GM19099 (cell line): ENCODE measurements around the gene VRK2.

Experiments
- POLR2A ChIP-seq: IDR thresholded peaks from 3 replicates; pipeline ENCODE4 v1.6.1; 2011; ENCODE audit warnings: low read depth; ENCODE audit not compliant: insufficient read length; ENCODE audit errors: extremely low read depth

VRK2 gene

DNA sequence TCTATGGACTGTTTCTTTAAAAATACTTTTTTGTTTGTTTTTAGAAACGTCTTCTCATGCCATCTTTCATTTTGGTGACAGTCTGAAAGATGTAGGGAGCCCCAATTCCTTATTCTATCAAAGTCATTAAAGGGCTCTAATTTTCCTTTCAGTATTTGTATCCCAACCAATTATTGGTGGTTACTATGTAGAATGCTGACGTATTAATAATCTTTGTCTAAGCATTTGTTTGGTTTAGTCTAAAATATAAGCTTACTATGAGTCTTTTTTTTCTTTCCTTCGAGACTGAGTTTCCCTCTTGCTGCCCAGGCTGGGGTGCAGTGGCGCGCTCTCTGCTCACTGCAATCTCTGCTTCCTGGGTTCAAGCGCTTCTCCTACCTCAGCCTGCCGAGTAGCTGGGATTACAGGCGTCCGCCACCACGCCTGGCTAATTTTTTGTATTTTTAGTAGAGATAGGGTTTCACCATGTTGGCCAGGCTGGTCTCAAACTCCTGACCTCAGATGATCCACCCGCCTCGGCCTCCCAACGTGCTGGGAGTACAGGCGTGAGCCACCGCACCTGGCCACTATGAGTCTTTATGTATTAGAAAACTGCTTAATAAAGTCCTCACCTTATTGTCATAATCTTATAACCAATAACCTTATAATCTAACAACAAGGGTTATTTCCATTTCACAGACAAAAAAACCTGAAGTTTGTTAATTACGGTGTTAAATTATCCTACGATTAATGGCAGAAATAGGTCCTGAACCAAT is 849 bp upstream of the VRK2 start:
- no peak for TF ChIP-seq POLR2A

DNA sequence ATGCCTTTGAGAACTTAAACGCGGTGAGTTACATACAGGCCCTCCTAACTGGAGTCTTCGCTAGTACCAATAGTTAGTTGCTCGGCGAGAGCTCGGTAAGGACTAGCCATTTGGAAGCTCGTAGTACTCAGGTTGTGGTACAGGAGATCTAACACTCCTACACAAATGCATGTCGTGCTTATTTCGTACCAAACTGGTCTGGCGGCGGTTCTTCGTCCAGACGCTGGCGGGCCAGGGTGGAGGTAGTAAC is 346 bp upstream of the VRK2 start:
- no peak for TF ChIP-seq POLR2A

- TF ChIP-seq POLR2A: no peak
These were observed 848 bp downstream of the VRK2 start for GRCh38 chr2:58047373-58047935.

DNA sequence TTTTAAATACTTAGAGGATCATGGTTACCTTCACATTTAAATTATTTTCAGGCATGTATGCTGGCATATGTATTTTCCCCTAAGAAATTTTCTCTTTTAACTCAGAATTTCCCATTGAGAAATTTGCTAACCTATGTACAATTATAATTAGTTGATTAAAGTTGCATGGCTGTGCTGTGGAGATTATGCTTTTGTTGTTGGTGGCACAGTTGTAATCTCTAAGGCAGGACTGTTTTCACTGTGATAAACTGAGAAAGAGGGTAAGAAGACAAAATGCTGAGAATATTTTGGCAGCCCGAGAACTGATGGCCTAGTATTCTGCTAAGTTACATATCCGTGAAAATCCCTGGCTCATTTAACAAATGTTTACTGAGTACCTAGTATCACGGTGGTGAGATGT is 1.4 kb downstream of the VRK2 start:
- no peak for TF ChIP-seq POLR2A

- no peak for TF ChIP-seq POLR2A
These were observed 4.8 kb downstream of the VRK2 start for GRCh38 chr2:58051445-58051844.

DNA sequence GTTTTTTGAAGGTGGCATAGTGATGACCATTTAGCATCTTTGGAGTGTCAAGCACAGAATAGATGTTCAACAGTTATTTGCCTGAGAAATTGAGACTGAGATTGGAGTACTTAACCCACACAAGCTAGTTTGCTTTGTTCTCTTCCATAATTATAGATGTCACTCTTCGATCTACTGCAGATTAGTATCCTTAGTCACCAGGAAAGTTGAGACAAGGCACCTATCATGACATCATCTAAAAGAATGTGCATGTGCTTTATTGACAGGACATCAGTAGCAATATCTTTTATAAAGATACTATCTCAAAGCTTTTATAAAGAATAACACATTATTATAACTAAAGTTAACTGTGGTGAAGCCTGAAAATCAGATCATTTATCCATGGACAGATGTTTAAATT is 6.4 kb downstream of the VRK2 start:
- TF ChIP-seq POLR2A: no peak

GRCh38 chr2:58054264-58054663 is 7.7 kb downstream of the VRK2 start:
- TF ChIP-seq POLR2A: no peak

- TF ChIP-seq POLR2A: no peak
These were observed 8.6 kb downstream of the VRK2 start for GRCh38 chr2:58055033-58055786.

DNA sequence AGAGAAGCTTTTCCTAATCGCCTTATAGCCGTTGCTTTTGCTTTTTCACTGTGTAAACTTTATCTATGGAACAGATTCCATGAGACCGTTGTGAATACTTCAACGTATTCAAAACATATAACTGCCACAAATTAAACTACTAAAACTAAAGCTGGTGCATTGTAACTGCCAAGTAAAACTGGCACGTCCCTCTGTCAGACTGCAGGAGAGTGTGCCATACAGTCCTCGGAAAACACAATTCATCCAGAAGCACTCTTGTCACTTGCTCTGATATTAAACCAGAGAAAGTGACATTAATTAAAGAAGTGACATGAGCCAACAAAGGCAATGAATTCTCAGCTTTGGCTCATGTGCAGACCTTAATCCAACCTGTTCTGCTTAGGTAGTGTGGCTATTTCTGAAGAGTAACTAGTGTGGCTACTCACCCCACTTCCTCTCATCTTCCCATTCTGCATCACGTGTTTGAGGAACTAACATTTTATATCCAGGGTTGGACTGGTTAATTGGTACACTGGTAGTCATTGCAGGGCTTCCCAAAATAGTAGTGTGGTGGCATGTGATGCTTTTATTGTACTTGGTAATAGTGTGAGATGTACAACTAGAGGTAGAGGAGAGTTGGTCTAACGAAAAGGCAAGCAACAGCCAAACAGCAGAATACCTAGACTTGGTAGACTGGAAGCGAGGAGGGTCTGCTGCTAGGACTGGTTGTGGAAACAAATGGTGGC is 9.7 kb downstream of the VRK2 start:
- TF ChIP-seq POLR2A: no peak

DNA sequence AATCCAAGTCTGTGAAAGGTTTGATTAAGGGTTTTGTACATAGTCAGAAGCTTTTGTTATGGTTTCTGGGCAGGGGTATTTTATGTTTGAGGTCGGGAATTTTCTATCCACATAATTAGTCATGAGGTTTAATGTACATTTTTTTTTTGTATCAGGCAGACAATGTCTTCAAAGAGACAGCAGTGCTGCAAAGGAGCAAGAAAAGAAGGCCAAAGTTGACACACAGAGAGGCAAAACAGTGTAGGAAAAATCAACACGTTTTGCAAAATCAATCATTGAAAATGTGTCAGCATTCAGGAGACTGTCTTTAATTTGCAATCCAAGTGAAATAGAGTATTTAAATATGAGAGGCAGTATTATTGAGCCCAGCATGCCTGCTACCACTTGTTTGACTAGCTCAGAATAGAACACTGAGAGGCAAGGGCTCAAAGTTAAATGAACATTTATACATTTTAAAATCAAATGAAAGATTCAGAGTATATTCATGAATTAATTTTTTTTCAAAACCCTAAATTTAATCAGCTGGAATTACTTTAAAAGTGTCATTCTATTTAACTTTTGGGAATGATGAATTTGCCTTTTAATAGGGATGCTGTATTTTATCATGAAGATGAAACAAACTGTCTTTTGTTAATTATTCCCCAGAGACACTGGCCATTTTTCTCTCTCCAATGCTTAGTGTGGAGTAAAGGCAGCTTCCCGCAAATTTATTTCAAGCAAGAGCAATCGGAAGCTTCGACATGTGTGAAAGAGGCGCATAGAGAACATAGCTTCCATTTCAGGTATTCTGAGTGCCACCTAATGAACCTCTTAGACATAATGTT is 11.3 kb downstream of the VRK2 start:
- TF ChIP-seq POLR2A: no peak

- no peak for TF ChIP-seq POLR2A
These were observed 17.0 kb downstream of the VRK2 start for GRCh38 chr2:58063641-58064040.

DNA sequence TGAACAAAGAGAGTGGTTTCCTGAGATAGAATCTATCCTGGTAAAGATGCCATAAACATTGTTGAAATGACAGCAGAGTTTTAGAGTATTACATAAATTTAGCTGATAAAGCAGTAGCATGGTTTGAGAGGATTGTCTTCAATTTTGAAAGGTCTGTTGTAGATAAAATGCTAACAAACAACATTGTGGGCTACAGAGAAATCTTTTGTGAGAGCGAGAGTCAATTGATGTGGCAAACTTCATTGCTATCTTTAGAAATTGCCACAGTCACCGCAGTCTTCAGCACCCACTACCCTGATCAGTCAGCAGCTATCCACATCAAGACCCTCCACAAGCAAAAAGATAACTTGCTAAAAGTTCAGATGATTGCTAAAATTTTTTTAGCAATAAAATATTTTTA is 17.5 kb downstream of the VRK2 start:
- TF ChIP-seq POLR2A: no peak

- TF ChIP-seq POLR2A: no peak
These were observed 18.6 kb downstream of the VRK2 start for GRCh38 chr2:58065248-58065647.

DNA sequence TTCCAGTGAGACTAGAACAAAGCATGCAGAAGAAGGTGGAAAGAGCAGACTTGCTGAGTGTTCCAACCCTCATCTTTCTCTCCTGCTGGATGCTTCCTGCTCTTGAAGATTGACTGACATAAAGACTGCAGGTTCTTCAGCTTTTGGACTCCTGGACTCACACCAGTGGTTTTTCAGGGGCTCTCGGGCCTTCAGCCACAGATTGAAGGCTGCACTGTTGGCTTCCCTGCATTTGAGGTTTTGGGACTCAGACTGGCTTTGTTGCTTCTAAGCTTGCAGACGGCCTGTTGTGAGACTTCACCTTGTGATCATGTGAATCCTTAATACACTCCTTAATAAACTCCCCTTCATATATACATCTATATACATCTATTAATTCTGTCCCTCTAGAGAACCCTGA is 20.4 kb downstream of the VRK2 start:
- TF ChIP-seq POLR2A: no peak

GRCh38 chr2:58070765-58071164 is 24.2 kb downstream of the VRK2 start:
- TF ChIP-seq POLR2A: no peak
